ENCODE data around the gene MAN2B2. TPM values are rescaled to one million over a fixed set of nuclear protein-coding genes. Genes with fewer than 3 reads are reported as not detected.

The MAN2B2 gene
- total RNA-seq, 4 donors from 2014 or later: 31.9 to 42.0 (median 33.0) TPM

DNA sequence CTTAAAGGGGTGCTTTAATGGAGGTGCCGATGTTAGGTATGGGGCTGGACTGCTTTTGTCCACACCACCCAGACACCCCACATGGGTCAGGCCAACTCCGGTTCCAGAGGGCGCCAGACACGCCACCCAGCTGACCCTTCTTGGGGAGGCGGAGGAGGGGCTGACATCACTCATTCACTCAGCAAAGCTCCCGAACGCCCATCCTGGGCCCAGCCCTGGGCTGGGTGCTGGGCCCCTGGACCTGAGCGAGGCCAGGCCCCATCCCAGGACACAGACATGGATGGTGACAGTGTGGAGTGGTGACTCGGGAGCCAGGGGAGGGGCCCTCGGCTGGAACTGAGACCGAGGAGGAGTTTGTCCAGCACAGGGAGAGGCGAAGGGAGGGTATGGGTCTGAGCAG, 28.1 kb downstream of the MAN2B2 start:
- H3K27me3 ChIP-seq: no peaks in the 10 kb centered on the region
- no peaks in the 10 kb centered on the region for H3K4me1 ChIP-seq
- no peak overlapping the region for H3K4me3 ChIP-seq
- H3K36me3 ChIP-seq: peaks cover 50 to 96% (median 81%) of the 10 kb centered on the region in 4 donors
- 89% methylated on average over 9 of the region's 12 CpGs for WGBS
- no peak for TF ChIP-seq EP300 (IDR thresholded peaks at IDR 0.05)
- TF ChIP-seq, protein P1, sequence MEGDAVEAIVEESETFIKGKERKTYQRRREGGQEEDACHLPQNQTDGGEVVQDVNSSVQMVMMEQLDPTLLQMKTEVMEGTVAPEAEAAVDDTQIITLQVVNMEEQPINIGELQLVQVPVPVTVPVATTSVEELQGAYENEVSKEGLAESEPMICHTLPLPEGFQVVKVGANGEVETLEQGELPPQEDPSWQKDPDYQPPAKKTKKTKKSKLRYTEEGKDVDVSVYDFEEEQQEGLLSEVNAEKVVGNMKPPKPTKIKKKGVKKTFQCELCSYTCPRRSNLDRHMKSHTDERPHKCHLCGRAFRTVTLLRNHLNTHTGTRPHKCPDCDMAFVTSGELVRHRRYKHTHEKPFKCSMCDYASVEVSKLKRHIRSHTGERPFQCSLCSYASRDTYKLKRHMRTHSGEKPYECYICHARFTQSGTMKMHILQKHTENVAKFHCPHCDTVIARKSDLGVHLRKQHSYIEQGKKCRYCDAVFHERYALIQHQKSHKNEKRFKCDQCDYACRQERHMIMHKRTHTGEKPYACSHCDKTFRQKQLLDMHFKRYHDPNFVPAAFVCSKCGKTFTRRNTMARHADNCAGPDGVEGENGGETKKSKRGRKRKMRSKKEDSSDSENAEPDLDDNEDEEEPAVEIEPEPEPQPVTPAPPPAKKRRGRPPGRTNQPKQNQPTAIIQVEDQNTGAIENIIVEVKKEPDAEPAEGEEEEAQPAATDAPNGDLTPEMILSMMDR (IDR thresholded peaks at IDR 0.05): no peak
- TF ChIP-seq POLR2A (IDR thresholded peaks at IDR 0.05; ENCODE audit: low read depth): no peak
- TF ChIP-seq POLR2AphosphoS5 (IDR thresholded peaks at IDR 0.05): no peak
- intact Hi-C loops (cut with DNase I): no loop called here
- H3K27ac ChIP-seq (replicated peaks in 1 of 4): no peak overlapping the region
- no peak for DNase-seq (ENCODE audit: extremely low spot score)
- H3K9me3 ChIP-seq: peaks cover 0 to 15% (median 6%) of the 10 kb centered on the region in 4 donors

DNA sequence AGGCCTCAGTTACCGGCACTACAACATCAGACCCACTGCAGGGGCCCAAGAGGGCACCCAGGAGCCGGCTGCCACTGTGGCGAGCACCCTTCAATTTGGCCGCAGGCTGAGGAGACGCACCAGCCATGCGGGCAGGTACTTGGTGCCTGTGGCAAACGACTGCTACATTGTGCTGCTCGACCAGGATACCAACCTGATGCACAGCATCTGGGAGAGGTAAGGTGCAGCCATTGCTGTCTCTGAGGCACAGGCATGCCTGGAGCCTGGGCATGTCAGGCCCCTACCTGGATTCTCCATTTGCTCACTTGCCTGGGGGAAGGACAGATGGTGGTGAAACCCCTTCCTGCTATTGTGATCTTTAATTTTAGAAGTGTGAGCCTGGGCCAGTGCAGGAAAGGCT, 30.1 kb downstream of the MAN2B2 start:
- H3K27me3 ChIP-seq: no peaks in the 10 kb centered on the region
- no peak overlapping the region for H3K4me3 ChIP-seq
- DNase-seq (ENCODE audit: extremely low spot score): no peak
- TF ChIP-seq, protein P1 (IDR thresholded peaks at IDR 0.05): no peak
- TF ChIP-seq POLR2A (IDR thresholded peaks at IDR 0.05; ENCODE audit: low read depth) (no peak), POLR2AphosphoS5 (IDR thresholded peaks at IDR 0.05) (no peak), EP300 (IDR thresholded peaks at IDR 0.05) (no peak)
- peaks cover 59 to 100% (median 88%) of the 10 kb centered on the region in 4 donors for H3K36me3 ChIP-seq
- 98% methylated on average over 7 of the region's 8 CpGs for WGBS
- intact Hi-C loops (cut with DNase I): no loop called here
- no peak overlapping the region for H3K27ac ChIP-seq (replicated peaks in 1 of 4)
- H3K9me3 ChIP-seq: peaks cover 0 to 15% (median 6%) of the 10 kb centered on the region in 4 donors
- H3K4me1 ChIP-seq: no peaks in the 10 kb centered on the region

DNA sequence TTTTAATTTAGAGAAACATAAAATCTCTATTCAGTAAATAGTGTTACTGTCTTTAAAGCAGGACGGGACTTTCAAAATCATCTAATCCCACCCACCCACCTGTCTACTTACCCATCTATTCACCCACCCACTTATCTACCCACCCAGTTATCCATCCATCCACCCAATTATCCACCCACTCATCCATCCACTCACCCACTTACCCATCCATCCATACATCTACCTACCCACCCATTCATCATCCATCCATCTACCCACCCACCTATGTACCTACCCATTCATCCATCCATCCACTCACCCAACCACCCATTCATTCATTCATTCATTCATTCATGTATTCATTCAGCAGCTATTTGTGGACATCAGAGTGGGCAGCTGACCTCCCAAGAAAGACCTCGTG, 30.6 kb downstream of the MAN2B2 start:
- intact Hi-C loops (cut with DNase I): no loop called here
- TF ChIP-seq EP300 (IDR thresholded peaks at IDR 0.05) (no peak), POLR2A (IDR thresholded peaks at IDR 0.05; ENCODE audit: low read depth) (no peak), POLR2AphosphoS5 (IDR thresholded peaks at IDR 0.05) (no peak)
- TF ChIP-seq, protein P1 (IDR thresholded peaks at IDR 0.05): no peak
- Histone ChIP-seq H3K27ac (replicated peaks in 1 of 4) (no peak overlapping the region), H3K9me3 (peaks cover 0 to 15% (median 6%) of the 10 kb centered on the region in 4 donors), H3K36me3 (peaks cover 59 to 100% (median 88%) of the 10 kb centered on the region in 4 donors), H3K4me1 (no peaks in the 10 kb centered on the region), H3K4me3 (no peak overlapping the region), H3K27me3 (no peaks in the 10 kb centered on the region)
- WGBS: 91% methylated on average over 2 of the region's 2 CpGs
- no peak for DNase-seq (ENCODE audit: extremely low spot score)

DNA sequence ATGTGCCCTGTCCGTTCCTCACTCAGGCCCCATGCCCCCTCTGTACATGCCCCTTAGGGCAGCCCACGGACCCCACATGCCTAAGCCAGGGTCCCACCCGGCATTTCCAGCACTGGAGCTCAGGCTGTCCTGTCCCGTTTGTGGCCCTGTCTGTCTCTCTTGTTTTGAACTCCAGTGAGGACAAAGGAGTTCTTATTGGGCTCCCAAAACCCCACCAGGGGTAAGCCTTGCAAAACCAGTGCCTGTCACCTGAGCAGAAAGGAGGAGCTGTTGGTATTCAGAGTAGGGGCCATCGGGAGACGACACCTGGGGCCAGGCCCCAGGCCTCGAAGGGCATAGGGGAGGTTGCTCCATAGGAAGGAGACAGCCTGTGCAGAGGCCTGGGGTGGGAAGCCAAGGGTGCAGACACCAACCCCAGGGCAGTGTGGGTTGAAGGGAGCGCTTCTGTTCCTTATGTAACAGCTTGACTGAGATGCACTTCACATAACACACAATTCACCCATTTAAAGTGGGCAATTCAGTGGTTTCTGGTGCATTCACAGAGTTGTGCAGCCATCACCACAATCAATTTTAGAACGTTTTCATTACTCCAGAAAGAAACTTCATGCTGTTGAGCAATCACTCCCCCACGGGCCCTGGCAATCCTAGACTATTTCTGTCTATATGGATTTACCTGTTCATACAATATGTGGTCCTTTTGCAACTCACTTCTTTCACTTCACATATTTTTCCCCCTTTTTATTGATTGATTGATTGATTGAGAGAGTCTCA, 31.7 kb downstream of the MAN2B2 start:
- H3K27me3 ChIP-seq: no peaks in the 10 kb centered on the region
- intact Hi-C loops (cut with DNase I): no loop called here
- peaks cover 0 to 15% (median 6%) of the 10 kb centered on the region in 4 donors for H3K9me3 ChIP-seq
- no peak for DNase-seq (ENCODE audit: extremely low spot score)
- no peaks in the 10 kb centered on the region for H3K4me1 ChIP-seq
- peaks cover 68 to 100% (median 89%) of the 10 kb centered on the region in 4 donors for H3K36me3 ChIP-seq
- 91% methylated on average over 8 of the region's 10 CpGs for WGBS
- no peak overlapping the region for H3K27ac ChIP-seq (replicated peaks in 1 of 4)
- TF ChIP-seq POLR2A (IDR thresholded peaks at IDR 0.05; ENCODE audit: low read depth): no peak
- no peak for TF ChIP-seq EP300 (IDR thresholded peaks at IDR 0.05)
- TF ChIP-seq, protein P1 (IDR thresholded peaks at IDR 0.05): no peak
- TF ChIP-seq POLR2AphosphoS5 (IDR thresholded peaks at IDR 0.05): no peak
- no peak overlapping the region for H3K4me3 ChIP-seq
